HG02763 (cell line): ENCODE data around the gene CCDC51.

ENCODE experiments used
- ATAC-seq: cut with Tn5 transposase; IDR thresholded peaks from one replicate; pipeline ENCODE4 v1.9.1; 2021; ENCODE audit warnings: mild to moderate bottlenecking, moderate library complexity; ENCODE audit not compliant: unreplicated experiment

The CCDC51 gene

GRCh38 chr3:48422681-48423080 is 17.2 kb downstream of the CCDC51 start:
- ATAC-seq: no peak

GRCh38 chr3:48422272-48422671 is 17.6 kb downstream of the CCDC51 start:
- no peak for ATAC-seq

- ATAC-seq: no peak
Measured at GRCh38 chr3:48420561-48420960, 19.4 kb downstream of the CCDC51 start.

- ATAC-seq: no peak
Measured at GRCh38 chr3:48419597-48419996, 20.3 kb downstream of the CCDC51 start.

GRCh38 chr3:48419149-48419548 is 20.8 kb downstream of the CCDC51 start:
- ATAC-seq: no peak

GRCh38 chr3:48418651-48419050 is 21.3 kb downstream of the CCDC51 start:
- ATAC-seq: no peak

- ATAC-seq: no peak
Measured at GRCh38 chr3:48418140-48418539, 21.8 kb downstream of the CCDC51 start.

- no peak for ATAC-seq
Measured at GRCh38 chr3:48417529-48418108, 22.3 kb downstream of the CCDC51 start.

- ATAC-seq: no peak
Measured at GRCh38 chr3:48416546-48416945, 23.4 kb downstream of the CCDC51 start.

GRCh38 chr3:48416091-48416505 is 23.8 kb downstream of the CCDC51 start:
- ATAC-seq: no peak

- no peak for ATAC-seq
Measured at GRCh38 chr3:48415251-48415953, 24.5 kb downstream of the CCDC51 start.

- no peak for ATAC-seq
Measured at GRCh38 chr3:48414376-48415250, 25.3 kb downstream of the CCDC51 start.

GRCh38 chr3:48413611-48414010 is 26.3 kb downstream of the CCDC51 start:
- no peak for ATAC-seq

- no peak for ATAC-seq
Measured at GRCh38 chr3:48413086-48413485, 26.8 kb downstream of the CCDC51 start.

GRCh38 chr3:48412375-48413001 is 27.4 kb downstream of the CCDC51 start:
- no peak for ATAC-seq

GRCh38 chr3:48411606-48412374 is 28.1 kb downstream of the CCDC51 start:
- ATAC-seq: no peak

GRCh38 chr3:48411041-48411588 is 28.8 kb downstream of the CCDC51 start:
- no peak for ATAC-seq

GRCh38 chr3:48410205-48411040 is 29.5 kb downstream of the CCDC51 start:
- ATAC-seq: no peak
